Mucosa of descending colon (tissue), 3 donors: ENCODE results near the gene CLNK. TPM values are rescaled to one million over a fixed set of nuclear protein-coding genes. Genes with fewer than 3 reads are reported as not detected.

Experiments used
- ATAC-seq: fragments of 200-7000 bp; cut with Tn5 transposase; one replicate; pipeline ENCODE4 v1.9.1; 2020; ENCODE audit warnings: mild to moderate bottlenecking, moderate library complexity
- DNase-seq, 3 donors: peaks; one replicate each; pipeline ENCODE4 v3.0.0-alpha.2; 2020
- H3K36me3 ChIP-seq: fragments of 200-600 bp; one replicate; pipeline ENCODE4 v1.8.0; 2021; ENCODE audit warnings: low read depth, mild to moderate bottlenecking
- H3K4me1 ChIP-seq: fragments of 200-600 bp; one replicate; pipeline ENCODE4 v1.8.0; 2021; ENCODE audit warnings: low read depth, mild to moderate bottlenecking
- H3K4me3 ChIP-seq: fragments of 200-600 bp; one replicate; pipeline ENCODE4 v1.8.0; 2021; ENCODE audit warnings: mild to moderate bottlenecking
- H3K9me3 ChIP-seq: fragments of 200-600 bp; one replicate; pipeline ENCODE4 v1.8.0; 2021; ENCODE audit warnings: mild to moderate bottlenecking
- intact Hi-C, 2 donors: fragments of 100-400 bp; cut with DNase I in 1 of 2; cut with micrococcal nuclease in 1 of 2; formaldehyde crosslinking; loops; one replicate each; pipeline versions ENCODE4 v1.11.0 to v1.11.1; 2022; cut with DNase I, micrococcal nuclease
- total RNA-seq, 3 donors: library from RNA; stranded (reverse); fragmentation: NEBNext Ultra II Directional in 2 of 3; extraction: Animal tissue kit (Norgen Biotek cat#: 25700) in 2 of 3; gene quantifications; one replicate each; pipeline versions ENCODE4 v1.2.1 to v1.2.4, GENCODE V29; 2021 to 2023
- TF ChIP-seq, protein P1 (sequence below): fragments of 200-600 bp; IDR thresholded peaks from one replicate; pipeline ENCODE4 v1.8.0; 2022; ENCODE audit warnings: antibody characterized with exemption, mild to moderate bottlenecking
- donor health status: DM: no; HTN: no; CAD: no; lungs with moderate emphysema.
- donor health status: DM: no; HTN: no; CAD: no.
- donor health status: DM: no; HTN: yes; CAD: no.

CLNK gene
- total RNA-seq, 3 donors from 2014 or later: 0.27 to 0.60 TPM; not detected in 1

DNA sequence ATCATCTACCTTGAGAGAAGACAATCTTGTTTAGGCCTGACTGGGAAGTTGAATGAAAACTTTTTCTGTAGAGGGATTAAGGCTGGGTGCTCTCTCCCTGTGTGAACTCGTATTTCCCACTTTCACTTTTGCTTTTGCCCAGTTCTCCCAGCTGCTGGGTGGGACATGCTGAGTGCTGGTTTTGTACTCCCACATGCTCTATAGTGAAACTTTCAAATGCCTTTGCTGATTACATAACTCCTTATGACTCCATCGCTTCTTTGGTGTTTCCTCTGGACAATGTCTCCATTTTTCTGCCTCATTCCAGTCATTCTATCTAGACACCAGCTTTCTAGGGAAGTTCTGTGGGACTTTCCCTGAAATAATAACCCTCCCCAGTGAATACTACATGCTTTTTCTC is 100.5 kb downstream of the CLNK start:
- TF ChIP-seq, protein P1, sequence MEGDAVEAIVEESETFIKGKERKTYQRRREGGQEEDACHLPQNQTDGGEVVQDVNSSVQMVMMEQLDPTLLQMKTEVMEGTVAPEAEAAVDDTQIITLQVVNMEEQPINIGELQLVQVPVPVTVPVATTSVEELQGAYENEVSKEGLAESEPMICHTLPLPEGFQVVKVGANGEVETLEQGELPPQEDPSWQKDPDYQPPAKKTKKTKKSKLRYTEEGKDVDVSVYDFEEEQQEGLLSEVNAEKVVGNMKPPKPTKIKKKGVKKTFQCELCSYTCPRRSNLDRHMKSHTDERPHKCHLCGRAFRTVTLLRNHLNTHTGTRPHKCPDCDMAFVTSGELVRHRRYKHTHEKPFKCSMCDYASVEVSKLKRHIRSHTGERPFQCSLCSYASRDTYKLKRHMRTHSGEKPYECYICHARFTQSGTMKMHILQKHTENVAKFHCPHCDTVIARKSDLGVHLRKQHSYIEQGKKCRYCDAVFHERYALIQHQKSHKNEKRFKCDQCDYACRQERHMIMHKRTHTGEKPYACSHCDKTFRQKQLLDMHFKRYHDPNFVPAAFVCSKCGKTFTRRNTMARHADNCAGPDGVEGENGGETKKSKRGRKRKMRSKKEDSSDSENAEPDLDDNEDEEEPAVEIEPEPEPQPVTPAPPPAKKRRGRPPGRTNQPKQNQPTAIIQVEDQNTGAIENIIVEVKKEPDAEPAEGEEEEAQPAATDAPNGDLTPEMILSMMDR: no peak
- Histone ChIP-seq H3K4me1 (no peaks in the 10 kb centered on the region), H3K9me3 (no peaks in the 10 kb centered on the region), H3K36me3 (no peaks in the 10 kb centered on the region), H3K4me3 (no peak overlapping the region)
- ATAC-seq (peak; percentile 87), DNase-seq (peak in 1 of 3 donors; percentile 41)
- intact Hi-C loops: loop anchor here (10.0 kb wide), 1 partner anchor 841 kb away; the partner anchor contains the start of gene HS3ST1 (in 2 of the 2)

DNA sequence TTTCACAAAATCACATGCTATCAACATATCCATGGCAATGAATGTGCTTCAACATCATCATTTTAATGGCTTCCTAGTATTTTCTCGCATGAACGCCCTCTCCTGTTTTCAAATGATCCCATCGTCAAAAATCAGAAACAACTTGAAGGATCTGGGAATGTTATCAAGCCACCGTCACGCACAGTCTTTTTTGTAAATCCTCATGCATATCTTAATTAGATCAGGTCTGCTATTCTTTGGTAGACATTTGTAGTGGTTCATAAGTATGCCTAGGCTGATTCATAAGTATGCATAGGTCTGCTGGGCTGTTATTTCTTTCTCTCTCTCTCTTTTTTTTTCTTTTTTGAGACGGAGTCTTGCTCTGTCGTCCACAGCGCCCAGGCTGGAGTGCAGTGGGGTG is 101.6 kb downstream of the CLNK start:
- Histone ChIP-seq H3K4me1 (no peaks in the 10 kb centered on the region), H3K9me3 (no peaks in the 10 kb centered on the region), H3K36me3 (no peaks in the 10 kb centered on the region), H3K4me3 (no peak overlapping the region)
- DNase-seq (no peak), ATAC-seq (no peak)
- intact Hi-C loops: loop anchor here (10.0 kb wide), 1 partner anchor 842 kb away; the partner anchor contains the start of gene HS3ST1 (in 2 of the 2)
- TF ChIP-seq, protein P1: no peak

DNA sequence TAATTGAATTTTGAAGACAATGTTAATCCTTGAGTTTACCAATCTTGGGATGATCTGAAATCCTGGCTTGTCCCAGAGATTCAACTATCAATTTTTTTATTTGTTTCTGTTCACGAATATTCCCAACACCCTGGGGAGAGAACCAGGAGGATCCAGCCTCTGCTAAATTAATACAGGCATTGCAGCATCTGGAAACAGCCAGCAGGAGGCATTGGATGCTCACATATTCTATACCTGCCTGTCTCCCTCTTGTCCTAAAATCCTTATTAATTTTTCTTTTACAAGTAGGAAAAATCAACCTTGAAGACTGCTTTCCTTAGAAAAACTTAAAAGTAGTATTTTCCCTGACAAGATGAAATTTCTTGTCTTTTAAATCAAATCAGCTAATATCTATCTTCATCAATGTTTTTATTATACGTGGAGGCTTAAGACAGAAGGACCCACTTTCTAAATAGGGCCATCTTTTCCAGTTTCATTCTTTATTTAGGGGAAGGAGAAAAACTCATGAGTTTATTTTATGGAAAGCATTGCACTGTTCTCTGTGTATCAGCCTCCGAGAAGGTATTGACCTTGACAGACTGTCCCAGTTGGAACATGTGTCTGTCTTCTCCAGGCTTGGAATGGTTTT is 102.4 kb downstream of the CLNK start:
- Histone ChIP-seq H3K9me3 (no peaks in the 10 kb centered on the region), H3K36me3 (no peaks in the 10 kb centered on the region), H3K4me1 (no peaks in the 10 kb centered on the region), H3K4me3 (no peak overlapping the region)
- intact Hi-C loops: loop anchor here (10.0 kb wide), 1 partner anchor 843 kb away; the partner anchor contains the start of gene HS3ST1 (in 2 of the 2)
- DNase-seq: peak in 2 of 3 donors; percentile 31 to 70
- TF ChIP-seq, protein P1: peak; percentile 52
- peak; percentile 62 for ATAC-seq

DNA sequence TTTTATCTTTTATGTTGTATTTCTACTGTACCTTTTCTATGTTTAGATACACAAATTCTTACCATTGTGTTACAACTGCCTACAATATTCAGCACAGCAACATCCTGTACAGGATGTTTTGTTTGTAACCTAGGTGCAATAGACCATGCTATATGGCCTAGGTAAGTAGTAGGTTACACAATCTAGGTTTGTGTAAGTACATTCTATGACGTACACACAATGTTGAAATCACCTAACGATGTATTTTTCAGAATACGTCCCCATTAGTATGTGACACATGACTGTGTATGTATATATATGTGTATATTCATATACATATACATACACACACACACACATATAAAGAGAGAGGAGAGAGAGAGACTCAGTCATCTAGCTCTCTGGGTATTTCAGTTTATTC is 103.5 kb downstream of the CLNK start:
- Histone ChIP-seq H3K9me3 (no peaks in the 10 kb centered on the region), H3K36me3 (no peaks in the 10 kb centered on the region), H3K4me3 (no peak overlapping the region), H3K4me1 (no peaks in the 10 kb centered on the region)
- TF ChIP-seq, protein P1: no peak
- no peak for DNase-seq
- intact Hi-C loops: loop anchor here (10.0 kb wide), 1 partner anchor 844 kb away; the partner anchor contains the start of gene HS3ST1 (in 2 of the 2)
- ATAC-seq: no peak

DNA sequence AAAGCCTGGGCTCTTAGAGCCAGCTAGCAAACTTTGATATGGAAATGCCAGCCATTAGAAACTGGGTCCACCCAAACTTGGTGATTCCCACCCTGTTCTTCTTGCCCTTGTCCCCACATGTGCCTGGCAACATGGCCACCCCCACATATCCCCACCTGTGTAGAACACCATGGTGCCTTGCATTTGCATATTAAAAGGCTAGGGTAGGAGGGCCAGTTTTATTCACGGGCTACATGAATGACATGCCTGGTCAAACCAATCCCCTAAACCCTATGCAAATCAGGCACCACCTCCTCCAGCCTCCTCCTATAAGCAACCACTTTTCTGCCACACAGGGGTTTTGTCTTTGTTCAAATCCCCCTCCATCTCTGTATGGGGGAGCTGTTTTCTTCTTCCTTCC is 104.9 kb downstream of the CLNK start:
- H3K9me3 ChIP-seq: no peaks in the 10 kb centered on the region
- TF ChIP-seq, protein P1: no peak
- no peak overlapping the region for H3K4me3 ChIP-seq
- intact Hi-C loops: loop anchor here (10.0 kb wide), 1 partner anchor 845 kb away; the partner anchor contains the start of gene HS3ST1 (in 2 of the 2)
- no peaks in the 10 kb centered on the region for H3K4me1 ChIP-seq
- ATAC-seq (no peak), DNase-seq (no peak)
- no peaks in the 10 kb centered on the region for H3K36me3 ChIP-seq
